DMS153 treated with DMSO at 0.1 percent for 48 hours (cell line): ENCODE measurements around the gene PLIN5.
A peak's percentile ranks its signal among the peaks of the same experiment; 100 is the strongest.

Experiments
- DNase-seq: peaks from one replicate; lab custom pipeline; 2025; ENCODE audit not compliant: unreplicated experiment; lab: John Stamatoyannopoulos, UW

PLIN5 gene

DNA sequence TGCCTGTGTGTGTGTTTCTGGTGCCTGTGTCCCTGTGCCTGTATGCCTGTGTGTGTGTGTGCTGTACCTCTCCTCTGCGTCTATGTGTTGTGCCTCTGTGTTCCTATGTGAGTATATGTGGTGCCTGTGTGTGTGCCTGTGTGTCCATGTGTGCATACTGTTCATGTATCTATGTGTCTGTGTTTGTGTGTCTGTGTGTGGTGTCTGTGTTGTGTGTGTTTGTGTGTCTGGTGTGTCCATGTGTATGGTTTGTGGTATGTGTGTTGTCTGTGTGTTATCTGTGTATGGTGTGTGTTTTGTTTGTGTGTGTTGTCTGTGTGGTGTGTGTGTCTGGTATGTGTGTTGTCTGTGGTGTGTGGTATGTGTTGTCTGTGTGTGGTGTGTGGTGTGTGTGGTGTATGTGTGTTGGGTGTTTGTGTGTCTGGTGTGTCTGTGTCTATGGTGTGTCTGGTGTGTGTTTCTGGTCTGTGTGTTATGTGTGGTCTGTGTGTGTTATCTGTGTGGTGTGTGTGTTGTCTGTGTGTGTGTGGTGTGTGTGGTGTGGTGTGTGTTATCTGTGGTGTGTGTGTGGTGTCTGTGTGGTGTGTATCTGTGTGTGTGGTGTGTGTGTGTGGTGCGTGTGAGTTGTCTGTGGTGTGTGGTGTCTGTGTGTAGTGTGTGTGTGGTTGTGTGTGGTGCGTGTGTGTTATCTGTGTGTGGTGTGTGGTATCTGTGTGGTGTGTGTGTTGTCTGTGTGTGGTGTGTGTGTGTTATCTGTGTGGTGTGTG lies 42.5 kb downstream of the PLIN5 start:
- no peak for DNase-seq

DNA sequence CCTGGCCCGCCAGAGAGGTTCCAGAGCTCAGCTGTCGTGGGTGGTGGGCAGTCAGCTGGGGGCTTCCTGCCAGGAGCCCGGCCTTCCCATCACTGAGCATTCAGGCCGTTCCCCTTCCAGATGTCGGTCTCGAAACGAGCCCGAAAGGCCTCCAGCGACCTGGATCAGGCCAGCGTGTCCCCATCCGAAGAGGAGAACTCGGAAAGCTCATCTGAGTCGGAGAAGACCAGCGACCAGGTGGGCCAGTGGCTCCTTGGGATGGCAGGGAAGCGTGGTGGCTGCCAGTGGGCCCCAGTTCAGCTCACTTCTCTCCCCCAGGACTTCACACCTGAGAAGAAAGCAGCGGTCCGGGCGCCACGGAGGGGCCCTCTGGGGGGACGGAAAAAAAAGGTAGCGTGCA lies 43.6 kb downstream of the PLIN5 start:
- DNase-seq, result no peak

DNA sequence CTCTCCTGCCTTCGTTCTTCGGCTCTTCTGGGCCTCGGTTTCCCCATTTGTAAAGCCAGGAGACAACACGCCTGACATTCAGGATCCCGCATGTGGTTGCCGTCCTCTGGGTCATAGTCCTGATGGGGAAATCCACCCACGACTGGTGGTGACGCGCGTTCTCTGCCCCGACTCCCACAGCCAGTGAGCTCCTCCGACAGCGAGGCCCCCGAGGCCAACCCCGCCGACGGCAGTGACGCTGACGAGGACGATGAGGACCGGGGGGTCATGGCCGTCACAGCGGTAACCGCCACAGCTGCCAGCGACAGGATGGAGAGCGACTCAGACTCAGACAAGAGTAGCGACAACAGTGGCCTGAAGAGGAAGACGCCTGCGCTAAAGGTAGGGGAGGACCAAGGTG lies 46.5 kb downstream of the PLIN5 start:
- DNase-seq, result no peak

DNA sequence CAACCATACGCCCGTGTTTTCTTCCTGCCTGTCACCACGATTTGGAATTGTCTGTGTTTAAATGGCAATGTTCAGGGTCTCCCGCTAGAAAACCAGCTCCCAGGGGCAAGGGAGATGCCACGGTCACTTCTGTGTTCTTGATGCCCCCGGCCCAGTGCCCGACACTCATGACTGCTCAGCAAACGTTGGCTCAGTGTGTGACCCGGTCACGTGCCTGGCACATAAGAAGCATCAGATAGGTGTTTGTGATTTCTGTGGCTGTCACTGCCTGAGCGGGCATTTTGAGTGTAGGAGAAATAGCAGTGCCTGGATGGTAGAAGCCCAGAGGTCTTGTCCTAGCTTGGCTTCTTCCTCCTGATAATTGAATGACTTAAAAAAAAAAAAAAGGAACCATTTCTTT lies 47.5 kb downstream of the PLIN5 start:
- DNase-seq, result no peak

DNA sequence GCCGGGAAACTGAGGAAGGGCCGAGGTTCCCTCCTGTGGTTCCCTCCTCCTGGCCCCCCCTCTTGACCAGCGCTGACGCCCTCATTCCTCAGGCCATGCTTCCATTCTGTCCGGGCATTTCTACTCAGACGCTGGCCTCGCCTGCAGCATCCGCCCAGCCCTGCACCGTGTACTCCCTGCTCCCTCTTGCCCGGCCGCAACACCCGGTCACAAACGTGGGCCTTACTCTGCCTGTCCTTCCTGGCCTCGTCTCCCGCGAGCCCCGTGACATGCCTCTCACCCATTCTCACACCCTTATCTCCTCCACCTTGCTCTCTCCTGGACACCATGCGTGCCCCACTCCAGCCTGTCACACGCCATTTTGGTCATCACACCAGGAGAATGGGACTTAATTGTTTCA lies 51.6 kb downstream of the PLIN5 start:
- no peak for DNase-seq

GRCh38 chr19:4482721-4483364 lies 52.2 kb downstream of the PLIN5 start:
- DNase-seq, result no peak

DNA sequence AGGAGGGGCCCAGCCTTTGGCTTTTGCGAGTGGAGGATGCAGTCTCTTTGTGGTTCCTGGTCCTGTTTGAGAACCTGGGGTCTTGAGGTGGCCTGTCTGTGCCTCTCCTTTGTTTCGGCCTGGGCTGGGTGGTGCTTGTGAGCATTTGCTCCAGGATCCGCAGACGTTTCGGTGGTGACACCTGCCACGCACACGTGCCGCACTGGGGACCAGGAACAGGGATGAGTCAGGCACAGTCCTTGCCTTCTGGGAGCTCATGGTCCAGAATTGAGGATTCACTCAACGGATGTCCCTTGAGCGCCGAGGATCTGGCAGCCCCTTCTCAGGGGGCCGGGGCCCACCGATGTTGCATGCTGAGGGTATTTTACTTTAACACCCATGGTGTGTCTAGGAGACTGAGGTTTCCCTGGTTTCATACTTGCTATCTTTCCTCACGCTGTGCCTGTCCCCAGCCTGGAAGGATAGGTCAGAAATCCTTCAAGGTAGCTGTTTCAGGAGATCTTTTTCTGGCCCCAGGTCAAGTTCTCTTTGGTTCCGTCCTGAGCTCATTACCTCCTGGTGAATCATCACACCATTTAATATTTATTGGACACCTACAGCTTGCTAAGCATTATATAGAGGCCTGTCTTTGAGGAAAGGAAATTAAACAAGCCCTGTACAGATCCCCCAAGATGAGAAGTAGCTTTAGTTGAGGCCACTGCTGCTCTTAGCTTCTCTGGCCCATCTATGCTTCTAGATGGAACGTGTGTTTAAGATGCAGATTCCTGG lies 57.8 kb downstream of the PLIN5 start:
- DNase-seq, result no peak

DNA sequence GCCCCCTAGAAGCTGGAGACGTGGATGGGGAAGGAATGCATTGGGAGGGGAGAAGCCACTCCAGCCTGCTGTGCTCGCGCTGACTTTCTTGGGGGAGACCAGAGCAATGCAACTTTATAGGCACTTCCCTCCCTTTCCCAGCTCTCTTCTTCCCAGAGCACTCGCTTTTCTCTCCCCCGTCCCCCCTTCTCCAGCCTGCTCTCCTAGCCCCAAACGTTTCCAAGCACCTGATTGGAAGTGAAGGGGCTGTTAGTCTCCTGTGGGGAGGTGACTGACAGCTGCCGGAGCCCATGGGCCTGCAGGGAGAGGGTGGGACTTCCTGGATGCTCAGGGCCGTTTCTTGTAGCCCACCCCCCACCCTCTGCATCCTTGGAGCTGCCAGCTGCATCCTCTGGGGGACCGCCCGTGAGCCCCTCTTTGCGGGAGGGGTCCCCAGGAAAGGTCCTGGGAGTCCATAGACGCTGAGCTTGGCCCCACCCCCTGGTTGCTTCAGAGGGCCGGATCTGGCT lies 60.5 kb downstream of the PLIN5 start:
- peak; percentile 43 for DNase-seq

- DNase-seq, result no peak
Measured at GRCh38 chr19:4473763-4474513, 61.1 kb downstream of the PLIN5 start.

- no peak for DNase-seq
Measured at GRCh38 chr19:4473011-4473762, 61.8 kb downstream of the PLIN5 start.
